NCI-H1436 treated with DMSO at 0.1 percent for 48 hours (cell line): ENCODE results near the gene HTR3C.

Source experiments
- DNase-seq: peaks from one replicate; lab custom pipeline; 2025; lab: John Stamatoyannopoulos, UW

Gene HTR3C

GRCh38 chr3:184085389-184085852 lies 32.6 kb downstream of the HTR3C start:
- DNase-seq: no peak

- DNase-seq: no peak
Measured at GRCh38 chr3:184092199-184092598, 39.4 kb downstream of the HTR3C start.

GRCh38 chr3:184096811-184097383 lies 44.0 kb downstream of the HTR3C start, which contains the start of gene HTR3E:
HTR3E (plus strand) TSS chr3:184097064; CDS start chr3:184097530, 466 bp downstream.
- no peak for DNase-seq

- no peak for DNase-seq
Measured at GRCh38 chr3:184097556-184097955, 44.7 kb downstream of the HTR3C start.

- no peak for DNase-seq
Measured at GRCh38 chr3:184099806-184100686, 47.2 kb downstream of the HTR3C start.
